T-cell (primary cell): ENCODE results near the gene DNAJC3. TPM values are rescaled to one million over a fixed set of nuclear protein-coding genes. Genes with fewer than 3 reads are reported as not detected.

Experiments
- ATAC-seq, 4 experiments: fragments of 200-7000 bp in 3 of 4; fragments of 150-1000 bp in 1 of 4; cut with Tn5 transposase; replicated peaks in 1 of 4; 1 replicate in 3 of 4; 2 replicates in 1 of 4; pipeline ENCODE4 v1.10.0; 2021; ENCODE audit warnings: moderate library complexity in 3 of 4, mild to moderate bottlenecking in 2 of 4, moderate number of reproducible peaks in 1 of 4
- CTCF ChIA-PET, 2 donors: fragments of 300-600 bp; sonication (Branson Sonifier 250); formaldehyde crosslinking; loops; one replicate each; lab custom pipeline; 2022; ENCODE audit warnings: antibody characterized with exemption in 2 of 2; lab: Charles Lee
- POLR2A ChIA-PET, 2 donors: fragments of 300-600 bp; sonication (Branson Sonifier 250); formaldehyde crosslinking; loops; one replicate each; lab custom pipeline; 2022; ENCODE audit warnings: antibody characterized with exemption in 2 of 2; lab: Charles Lee
- DNase-seq, 35 experiments: peaks; one replicate each; pipeline versions ENCODE4 v3.0.0 to v3.0.0-alpha.2; 2013 to 2023
- H3K27ac ChIP-seq: one replicate; pipeline ENCODE4 v1.5.1; 2013; ENCODE audit warnings: low read length
- H3K27me3 ChIP-seq, 2 experiments: replicated peaks in 1 of 2; 1 replicate in 1 of 2; 2 replicates in 1 of 2; pipeline versions ENCODE4 v1.6.1 to v1.7.0; 2013; ENCODE audit warnings: low read length in 1 of 2, mixed read lengths in 1 of 2; ENCODE audit not compliant: control insufficient read depth in 2 of 2, insufficient read depth in 2 of 2; ENCODE audit errors: extremely low read depth in 1 of 2
- H3K36me3 ChIP-seq, 2 donors: 1 replicate in 1 of 2; 2 replicates in 1 of 2; pipeline versions ENCODE4 v1.6.1 to v1.7.0; 2013; ENCODE audit warnings: low read length in 1 of 2; ENCODE audit not compliant: control insufficient read depth in 2 of 2, insufficient read depth in 1 of 2; ENCODE audit errors: extremely low read depth in 1 of 2
- H3K4me1 ChIP-seq, 2 experiments: 1 replicate in 1 of 2; 2 replicates in 1 of 2; pipeline versions ENCODE4 v1.6.1 to v1.7.0; 2013; ENCODE audit warnings: low read length in 2 of 2, mixed read lengths in 1 of 2; ENCODE audit not compliant: insufficient read depth in 2 of 2, control insufficient read depth in 1 of 2; ENCODE audit errors: extremely low read depth in 1 of 2
- H3K4me3 ChIP-seq, 2 donors: 1 replicate in 1 of 2; 2 replicates in 1 of 2; pipeline versions ENCODE4 v1.5.1 to v1.7.0; 2013; ENCODE audit warnings: mild to moderate bottlenecking in 2 of 2, low read length in 1 of 2, moderate library complexity in 1 of 2; ENCODE audit not compliant: control insufficient read depth in 1 of 2; ENCODE audit errors: extremely low read depth in 1 of 2
- H3K9me3 ChIP-seq: 2 replicates; pipeline ENCODE4 v1.7.0; 2013
- H3K27ac Mint-ChIP-seq, 2 donors: one replicate each; pipeline ENCODE4 v1.8.0; 2020 to 2021; ENCODE audit warnings: mild to moderate bottlenecking in 2 of 2, mixed read lengths in 2 of 2
- H3K27me3 Mint-ChIP-seq, 2 donors: one replicate each; pipeline ENCODE4 v1.8.0; 2021 to 2022; ENCODE audit warnings: mixed read lengths in 2 of 2
- H3K36me3 Mint-ChIP-seq: one replicate; pipeline ENCODE4 v1.8.0; 2021; ENCODE audit warnings: mixed read lengths
- H3K4me1 Mint-ChIP-seq, 3 donors: one replicate each; pipeline ENCODE4 v1.8.0; 2020 to 2022; ENCODE audit warnings: mixed read lengths in 3 of 3, mild to moderate bottlenecking in 1 of 3
- H3K4me3 Mint-ChIP-seq, 3 donors: one replicate each; pipeline ENCODE4 v1.8.0; 2020 to 2022; ENCODE audit warnings: mild to moderate bottlenecking in 3 of 3, mixed read lengths in 3 of 3, moderate library complexity in 3 of 3
- H3K9me3 Mint-ChIP-seq, 3 donors: one replicate each; pipeline ENCODE4 v1.8.0; 2020 to 2022; ENCODE audit warnings: mixed read lengths in 3 of 3
- WGBS: methylation state at CpG from one replicate; pipeline ENCODE4 v1.1.5; 2013; ENCODE audit warnings: missing lambda C conversion rate; ENCODE audit not compliant: insufficient coverage; 5-methylcytosine and 5-hydroxymethylcytosine counted together
- total RNA-seq, 35 experiments: library from RNA in 6 of 35; stranded (reverse) in 6 of 35; fragments of 120-200 nt in 1 of 35; gene quantifications; one replicate each; pipeline versions ENCODE4 v1.2.1 to v1.2.4 and lab custom pipeline; 2013 to 2026

DNAJC3 gene
- total RNA-seq, 5 donors from 2014 or later (not counting 1 experiment from before 2014, with no cell fraction given), result 16.6 to 21.3 (median 19.8) TPM

DNA sequence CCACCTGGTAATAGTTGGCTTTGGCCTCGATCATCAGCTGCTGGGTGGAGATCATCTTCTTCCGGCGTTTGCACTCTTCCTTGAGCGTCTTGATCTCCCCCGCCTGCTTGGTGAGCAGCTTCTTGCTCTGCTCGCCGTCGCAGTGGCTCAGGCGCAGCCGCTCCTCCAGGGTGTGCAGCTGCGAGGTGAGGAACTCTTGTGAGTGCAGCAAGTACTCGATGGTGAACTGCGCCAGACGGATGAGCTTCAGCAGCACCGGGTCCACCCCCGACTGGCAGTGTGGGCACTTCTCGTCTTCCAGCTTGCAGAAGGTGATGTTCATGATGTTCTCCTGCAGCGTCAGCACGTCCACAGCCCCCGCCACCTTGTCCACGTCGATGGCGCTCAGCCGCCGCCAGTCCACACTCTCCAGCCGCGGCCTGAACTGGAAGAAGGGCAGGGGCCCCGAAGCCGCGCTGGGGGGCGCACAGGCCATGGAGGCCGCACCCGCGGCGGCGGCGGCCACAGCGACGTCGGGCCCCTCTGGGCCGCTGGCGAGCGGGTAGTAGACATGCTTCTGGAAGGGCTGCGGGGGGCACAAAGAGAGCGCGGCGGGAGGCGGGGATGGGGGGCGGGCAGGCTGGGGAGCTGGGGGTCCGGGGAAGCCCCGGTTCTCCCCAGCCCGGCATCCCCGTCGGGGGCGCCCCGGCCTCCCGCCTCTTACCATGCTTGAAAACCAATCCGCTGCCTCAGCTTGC, 35.5 kb upstream of the DNAJC3 start:
- no peaks in the 10 kb centered on the region for H3K9me3 ChIP-seq
- H3K4me1 ChIP-seq, result peaks cover 0 to 15% of the 10 kb centered on the region in 2 experiments
- CTCF ChIA-PET, result no interaction called here
- Mint-ChIP-seq H3K27me3 (peaks cover 38 to 39% of the 10 kb centered on the region in 2 donors), H3K36me3 (no peaks in the 10 kb centered on the region), H3K9me3 (no peaks in the 10 kb centered on the region), H3K27ac (no peak overlapping the region), H3K4me3 (peak overlapping the region in 1 of 3 donors; percentile 23), H3K4me1 (peaks cover 14 to 25% (median 25%) of the 10 kb centered on the region in 3 donors)
- H3K36me3 ChIP-seq, result no peaks in the 10 kb centered on the region
- DNase-seq (no peak), ATAC-seq (no peak)
- H3K4me3 ChIP-seq, result no peak overlapping the region
- H3K27ac ChIP-seq, result no peak overlapping the region
- POLR2A ChIA-PET, result no interaction called here
- H3K27me3 ChIP-seq, result peaks cover 7 to 33% of the 10 kb centered on the region in 2 experiments
- WGBS, result 56% methylated on average over 40 of the region's 58 CpGs

DNA sequence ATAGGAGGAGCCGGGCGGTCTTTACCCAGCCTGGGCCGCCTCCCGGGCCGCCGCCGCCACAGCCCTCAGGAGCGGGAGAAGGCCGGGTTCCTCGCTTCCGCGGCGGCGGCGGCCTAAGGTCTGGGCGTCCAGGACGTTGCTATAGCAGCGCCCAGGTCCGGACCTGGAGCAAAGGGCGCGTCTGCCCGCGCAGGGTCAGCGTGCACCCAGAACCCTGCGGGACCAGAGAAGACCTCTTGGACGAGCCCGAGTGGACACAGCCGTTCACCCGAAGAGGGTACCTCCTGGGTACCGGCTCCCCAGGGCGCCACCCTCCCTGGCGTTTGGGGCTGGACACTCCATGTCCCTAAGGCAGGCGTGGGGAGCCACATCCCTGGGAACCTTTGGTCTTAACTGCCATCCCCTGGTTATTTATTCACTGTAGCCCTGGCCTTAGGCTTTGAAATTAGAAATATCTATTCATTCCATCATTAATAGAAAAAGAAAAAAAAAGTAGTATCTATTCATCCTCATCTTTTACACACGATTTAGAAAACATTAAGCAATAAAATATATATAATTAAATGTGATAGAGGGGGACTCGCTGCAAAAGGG, 34.8 kb upstream of the DNAJC3 start:
- Histone ChIP-seq H3K9me3 (no peaks in the 10 kb centered on the region), H3K27me3 (peaks cover 7 to 33% of the 10 kb centered on the region in 2 experiments), H3K36me3 (no peaks in the 10 kb centered on the region), H3K4me1 (peaks cover 0 to 15% of the 10 kb centered on the region in 2 experiments), H3K27ac (no peak overlapping the region), H3K4me3 (no peak overlapping the region)
- ChIA-PET POLR2A (no interaction called here), CTCF (no interaction called here)
- DNase-seq (no peak), ATAC-seq (peak in 1 of 4 experiments; percentile 12)
- Mint-ChIP-seq H3K9me3 (no peaks in the 10 kb centered on the region), H3K4me3 (no peak overlapping the region), H3K36me3 (no peaks in the 10 kb centered on the region), H3K4me1 (peaks cover 8 to 18% (median 18%) of the 10 kb centered on the region in 3 donors), H3K27me3 (peaks cover 38 to 42% of the 10 kb centered on the region in 2 donors), H3K27ac (no peak overlapping the region)
- 9% methylated on average over 29 of the region's 35 CpGs for WGBS

GRCh38 chr13:95642999-95643398, 33.9 kb upstream of the DNAJC3 start:
- H3K36me3 ChIP-seq, result no peaks in the 10 kb centered on the region

GRCh38 chr13:95643571-95643935, 33.4 kb upstream of the DNAJC3 start:
- Mint-ChIP-seq H3K9me3 (no peaks in the 10 kb centered on the region), H3K4me1 (peaks cover 6 to 17% (median 15%) of the 10 kb centered on the region in 3 donors), H3K27me3 (peaks cover 36 to 42% of the 10 kb centered on the region in 2 donors), H3K27ac (no peak overlapping the region), H3K4me3 (peak overlapping the region; percentile 5 to 58 (median 6)), H3K36me3 (no peaks in the 10 kb centered on the region)
- Histone ChIP-seq H3K27me3 (peaks cover 7 to 33% of the 10 kb centered on the region in 2 experiments), H3K27ac (no peak overlapping the region), H3K4me1 (peaks cover 0 to 15% of the 10 kb centered on the region in 2 experiments), H3K9me3 (no peaks in the 10 kb centered on the region), H3K36me3 (no peaks in the 10 kb centered on the region), H3K4me3 (peak overlapping the region in 1 of 2 donors; percentile 32)
- 28% methylated on average over 12 of the region's 16 CpGs for WGBS
- ATAC-seq, result no peak
- ChIA-PET POLR2A (no interaction called here), CTCF (interaction anchor here in 1 of 2 donors (0.6 kb wide), 1 partner anchor 18 kb away, joined by 7 read pairs; no protein-coding TSS in a partner anchor)
- DNase-seq, result no peak

More at GRCh38 chr13:95642999-95643398, 33.9 kb upstream of the DNAJC3 start:
- Histone ChIP-seq H3K4me1 (peaks cover 0 to 15% of the 10 kb centered on the region in 2 experiments), H3K27me3 (peaks cover 7 to 33% of the 10 kb centered on the region in 2 experiments), H3K4me3 (no peak overlapping the region), H3K27ac (no peak overlapping the region), H3K9me3 (no peaks in the 10 kb centered on the region)
- H3K9me3 Mint-ChIP-seq, result no peaks in the 10 kb centered on the region
- ChIA-PET CTCF (no interaction called here), POLR2A (no interaction called here)
- no peaks in the 10 kb centered on the region for H3K36me3 Mint-ChIP-seq
- peaks cover 6 to 17% (median 15%) of the 10 kb centered on the region in 3 donors for H3K4me1 Mint-ChIP-seq
- H3K27ac Mint-ChIP-seq, result no peak overlapping the region
- 92% methylated on average over 2 of the region's 3 CpGs for WGBS
- peaks cover 38 to 42% of the 10 kb centered on the region in 2 donors for H3K27me3 Mint-ChIP-seq
- H3K4me3 Mint-ChIP-seq, result peak overlapping the region in 1 of 3 donors; percentile 58
- DNase-seq, result no peak
- no peak for ATAC-seq

- no peaks in the 10 kb centered on the region for H3K36me3 Mint-ChIP-seq
- H3K4me1 Mint-ChIP-seq, result peaks cover 6 to 17% (median 15%) of the 10 kb centered on the region in 3 donors
- H3K4me3 Mint-ChIP-seq, result peak overlapping the region in 1 of 3 donors; percentile 72
- peaks cover 7 to 33% of the 10 kb centered on the region in 2 experiments for H3K27me3 ChIP-seq
- H3K4me3 ChIP-seq, result peak overlapping the region in 1 of 2 donors; percentile 32
- POLR2A ChIA-PET, result no interaction called here
- ATAC-seq (no peak), DNase-seq (no peak)
- H3K9me3 ChIP-seq, result no peaks in the 10 kb centered on the region
- H3K9me3 Mint-ChIP-seq, result no peaks in the 10 kb centered on the region
- CTCF ChIA-PET, result interaction anchor here in 1 of 2 donors (0.6 kb wide), 1 partner anchor 17 kb away, joined by 7 read pairs; no protein-coding TSS in a partner anchor
- no peak overlapping the region for H3K27ac Mint-ChIP-seq
- peaks cover 32 to 42% of the 10 kb centered on the region in 2 donors for H3K27me3 Mint-ChIP-seq
- no peaks in the 10 kb centered on the region for H3K36me3 ChIP-seq
- H3K4me1 ChIP-seq, result peaks cover 0 to 15% of the 10 kb centered on the region in 2 experiments
- WGBS, result 2% methylated on average over 52 of the region's 62 CpGs
- no peak overlapping the region for H3K27ac ChIP-seq
Measured at GRCh38 chr13:95643936-95644598, 32.9 kb upstream of the DNAJC3 start.

GRCh38 chr13:95644601-95645052, 32.3 kb upstream of the DNAJC3 start, which contains the start of gene DZIP1:
DZIP1 (minus strand) TSS chr13:95644706; CDS start chr13:95642029, 2,677 bp downstream.
- Histone ChIP-seq H3K27me3 (peaks cover 7 to 38% of the 10 kb centered on the region in 2 experiments), H3K36me3 (no peaks in the 10 kb centered on the region), H3K27ac (no peak within 1 kb of the TSS), H3K4me1 (peaks cover 0 to 15% of the 10 kb centered on the region in 2 experiments), H3K9me3 (no peaks in the 10 kb centered on the region), H3K4me3 (peak within 1 kb of the TSS in 1 of 2 donors; percentile 47)
- CTCF ChIA-PET, result interaction anchor here in 1 of 2 donors (0.6 kb wide), 1 partner anchor 69 kb away, joined by 3 read pairs; no protein-coding TSS in a partner anchor
- ATAC-seq, result no peak
- DNase-seq, result no peak
- Mint-ChIP-seq H3K4me3 (peak within 1 kb of the TSS; percentile 51 to 72 (median 55)), H3K36me3 (no peaks in the 10 kb centered on the region), H3K27me3 (peaks cover 32 to 42% of the 10 kb centered on the region in 2 donors), H3K9me3 (no peaks in the 10 kb centered on the region), H3K27ac (no peak within 1 kb of the TSS), H3K4me1 (peaks cover 6 to 17% (median 15%) of the 10 kb centered on the region in 3 donors)
- WGBS, result 5% methylated on average over 24 of the region's 30 CpGs
- POLR2A ChIA-PET, result no interaction called here
